LHCN-M2 (cell line): ENCODE data around the gene MANSC1. TPM values are rescaled to one million over a fixed set of nuclear protein-coding genes. Genes with fewer than 3 reads are reported as not detected.
"Not testable (repeated sequence)": the region's sequence is repeated elsewhere in the genome, so short reads cannot be mapped to it uniquely, and the experiment has no call there.

Source experiments
- DNase-seq: peaks from one replicate; pipeline ENCODE4 v3.0.0-alpha.2; 2012; ENCODE audit warnings: low read depth
- total RNA-seq: library from RNA; depleted of rRNA; stranded (reverse); fragments of >200 nt; gene quantifications from 2 replicates; pipeline ENCODE4 v1.2.3, GENCODE V29; 2014

The MANSC1 gene
- total RNA-seq, 1 experiment from 2014 or later: 0.23 TPM

DNA sequence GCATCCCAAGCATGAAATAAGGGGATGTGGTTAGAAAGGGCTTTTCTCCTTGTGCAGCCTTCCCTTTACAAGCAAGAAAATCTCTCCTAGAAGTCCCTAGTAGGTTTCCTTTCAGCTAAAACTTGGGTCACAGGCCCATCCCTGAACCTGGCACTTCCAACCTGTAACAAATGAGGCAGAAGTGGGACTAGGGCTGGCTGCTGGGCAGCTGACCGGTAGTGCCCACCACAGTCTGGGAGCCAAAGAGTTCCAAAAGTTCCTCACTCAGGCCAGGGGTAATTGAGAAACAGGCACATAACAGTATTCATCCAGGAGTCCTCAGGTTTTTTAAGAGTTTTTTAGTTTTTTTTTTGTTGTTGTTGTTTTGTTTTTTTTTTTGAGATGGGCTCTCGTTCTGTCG, 23.8 kb downstream of the MANSC1 start:
- no peak for DNase-seq

DNA sequence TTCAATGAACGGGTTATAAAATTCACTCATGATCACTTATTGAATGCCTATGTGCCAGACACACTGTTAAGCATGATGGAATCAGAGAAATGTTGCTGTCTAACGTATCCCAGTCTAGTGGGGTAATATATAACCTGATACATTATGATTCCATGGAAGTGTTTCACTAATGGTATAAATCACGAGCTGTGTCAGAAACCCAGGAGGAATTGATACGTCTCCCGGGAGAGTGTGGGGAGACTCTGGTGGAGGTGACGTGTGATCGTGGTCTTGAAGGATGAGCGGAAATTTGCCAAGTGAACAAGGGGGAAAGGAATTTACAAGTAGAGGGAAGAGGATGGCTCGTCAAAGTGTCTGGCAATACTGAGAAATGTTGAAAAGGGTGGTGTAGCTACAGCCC, 26.5 kb downstream of the MANSC1 start:
- DNase-seq: peak; percentile 34

DNA sequence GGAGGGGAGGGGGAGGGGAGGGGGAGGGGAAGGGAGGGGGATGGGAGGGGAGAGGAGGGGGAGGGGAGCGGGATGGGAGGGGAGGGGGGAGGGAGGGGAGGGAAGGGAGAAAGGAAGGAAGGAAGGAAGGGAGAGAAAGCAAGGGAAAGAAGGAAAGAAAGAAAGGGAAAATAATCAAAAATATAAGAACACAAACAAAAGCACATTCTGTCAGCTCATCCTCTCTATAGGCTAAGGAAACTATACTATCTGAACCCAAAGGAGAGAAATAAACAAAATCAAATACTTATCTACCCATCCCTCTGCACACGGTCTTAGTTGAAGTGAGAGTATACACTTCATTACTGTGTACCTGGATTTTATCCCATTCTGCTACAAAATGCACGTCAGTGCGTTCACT, 26.9 kb downstream of the MANSC1 start:
- no peak for DNase-seq

DNA sequence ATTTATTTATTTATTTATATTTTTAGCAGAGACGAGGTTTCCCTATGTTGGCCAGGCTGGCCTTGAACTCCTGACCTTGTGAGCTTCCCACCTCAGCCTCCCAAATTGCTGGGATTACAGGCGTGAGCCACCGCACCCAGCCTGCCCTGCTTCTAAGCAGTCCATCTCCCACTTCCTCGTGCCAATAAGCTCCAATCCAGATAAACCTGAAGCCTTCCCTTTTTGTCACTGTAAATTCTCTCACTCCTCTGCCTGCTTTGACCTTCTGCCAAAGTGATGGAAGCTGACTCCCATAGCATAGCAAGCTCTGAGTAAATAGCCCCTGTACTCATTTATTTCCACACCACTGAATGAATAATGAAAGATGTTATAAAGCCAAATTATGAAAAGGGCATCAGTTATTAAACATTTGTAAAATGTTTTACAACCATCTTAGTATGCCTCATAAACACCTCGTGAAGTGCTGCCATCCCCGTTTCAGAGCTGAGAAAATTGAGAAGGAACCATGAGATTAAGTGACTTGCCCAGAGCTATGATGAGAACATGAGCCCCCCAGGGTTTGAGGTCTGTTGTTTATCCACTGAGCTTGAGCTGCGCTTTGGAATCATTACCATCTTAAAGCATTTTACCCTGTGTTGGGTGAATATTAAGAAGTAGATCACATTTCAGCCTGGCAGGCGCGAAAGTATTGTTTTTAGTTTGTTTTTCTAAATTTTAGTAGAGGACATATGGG, 30.4 kb downstream of the MANSC1 start:
- DNase-seq: peak; percentile 2

DNA sequence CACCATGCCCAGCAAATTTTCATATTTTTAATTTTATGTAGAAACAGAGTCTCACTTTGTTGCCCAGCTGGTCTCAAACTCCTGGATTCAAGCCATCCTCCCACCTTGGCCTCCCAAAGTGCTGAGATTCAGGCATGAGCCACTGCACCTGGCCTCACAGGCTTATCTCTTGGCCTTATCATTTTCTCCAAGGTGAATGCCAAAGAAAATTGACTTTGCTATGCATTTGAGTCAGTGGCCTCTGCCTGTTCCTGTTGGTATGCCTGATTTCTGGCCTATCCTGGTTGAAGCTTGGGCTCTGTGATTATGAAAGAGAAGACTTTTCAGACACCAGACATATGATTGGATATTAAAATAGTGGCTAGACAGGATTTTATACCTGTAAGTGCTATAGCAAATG, 34.2 kb downstream of the MANSC1 start:
- DNase-seq: no peak

DNA sequence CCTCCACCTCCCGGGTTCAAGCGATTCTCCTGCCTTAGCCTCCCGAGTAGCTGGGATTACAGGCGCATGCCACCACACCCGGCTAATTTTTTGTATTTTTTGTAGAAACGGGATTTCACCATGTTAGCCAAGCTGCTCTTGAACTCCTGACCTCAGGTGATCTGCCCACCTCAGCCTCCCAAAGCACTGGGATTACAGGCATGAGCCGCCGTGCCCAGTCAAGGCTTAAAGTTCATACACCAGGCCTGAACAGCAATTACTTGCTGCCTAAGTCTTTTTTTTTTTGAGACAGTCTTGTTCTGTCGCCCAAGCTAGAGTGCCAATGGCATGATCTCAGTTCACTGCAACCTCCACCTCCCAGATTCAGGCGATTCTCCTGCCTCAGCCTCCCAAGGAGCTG, 39.3 kb downstream of the MANSC1 start:
- not testable (repeated sequence) for DNase-seq

DNA sequence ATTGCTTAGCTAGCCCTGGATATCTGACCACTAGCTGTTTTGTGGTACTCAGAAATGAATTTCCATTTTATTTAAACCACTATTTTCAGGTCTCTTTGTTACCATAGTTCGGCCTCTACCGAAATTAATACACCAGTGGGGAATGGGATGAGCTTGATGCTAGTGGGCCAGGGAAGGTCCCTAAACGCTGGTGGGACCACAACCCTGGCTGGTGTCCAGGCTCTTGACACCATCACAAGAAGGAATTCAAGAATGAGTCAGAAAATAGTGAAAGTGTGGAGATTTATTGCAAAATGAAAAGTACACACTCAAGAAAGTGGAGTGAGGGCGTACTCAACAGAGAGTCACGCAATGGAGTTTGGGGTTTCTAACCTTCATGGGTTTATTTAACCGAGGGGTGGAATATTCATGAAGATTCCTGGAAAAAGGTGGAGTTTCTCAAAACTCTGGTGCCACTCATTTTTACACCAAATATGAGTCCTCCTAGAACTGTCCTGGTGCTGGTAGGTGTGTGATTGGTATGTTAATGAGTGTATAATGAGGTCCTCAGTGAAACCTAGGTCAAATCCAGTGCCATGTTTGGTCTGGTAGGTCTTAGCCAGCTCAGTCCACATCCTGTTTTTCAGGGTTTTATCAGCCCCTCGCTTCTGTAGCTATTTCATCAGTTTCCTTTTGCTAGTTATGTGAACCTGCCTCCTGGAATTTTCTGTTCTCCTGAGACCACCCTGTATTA, 44.3 kb downstream of the MANSC1 start:
- no peak for DNase-seq

DNA sequence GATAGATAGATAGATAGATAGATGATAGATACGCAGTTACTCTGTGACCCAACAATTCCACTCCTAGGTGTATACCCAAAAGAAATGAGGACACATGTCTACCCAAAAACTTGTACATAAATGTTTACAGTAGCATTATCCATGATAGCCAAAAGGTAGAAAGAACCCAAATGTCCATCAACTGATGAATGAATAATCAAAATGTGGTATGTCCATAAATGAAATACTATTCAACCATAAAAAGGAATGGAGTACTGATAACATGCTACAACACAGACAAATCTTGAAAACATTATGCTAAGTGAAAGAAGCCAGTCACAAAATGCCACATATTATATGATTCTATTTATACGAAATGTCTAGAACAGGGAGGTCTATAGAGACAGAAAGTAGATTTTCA, 47.1 kb downstream of the MANSC1 start:
- no peak for DNase-seq

DNA sequence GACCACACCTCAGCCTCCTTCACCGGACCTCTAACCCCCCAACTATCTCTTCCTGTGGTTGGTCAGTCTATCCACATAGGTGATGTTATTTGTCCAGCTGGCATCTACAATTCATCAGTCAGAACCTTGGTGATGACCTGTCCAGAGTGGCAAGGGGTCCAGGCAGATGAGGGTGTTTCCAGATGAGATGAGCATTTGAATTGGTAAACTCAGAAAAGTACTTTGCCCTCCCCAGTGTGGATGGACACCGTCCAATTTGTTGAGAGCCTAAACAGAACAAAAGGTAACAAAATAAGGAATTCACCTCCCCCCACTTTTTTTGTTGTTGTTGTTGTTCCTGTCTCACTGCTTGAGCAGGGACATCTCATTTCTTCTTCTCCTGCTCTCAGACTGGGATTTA, 48.9 kb downstream of the MANSC1 start:
- no peak for DNase-seq

DNA sequence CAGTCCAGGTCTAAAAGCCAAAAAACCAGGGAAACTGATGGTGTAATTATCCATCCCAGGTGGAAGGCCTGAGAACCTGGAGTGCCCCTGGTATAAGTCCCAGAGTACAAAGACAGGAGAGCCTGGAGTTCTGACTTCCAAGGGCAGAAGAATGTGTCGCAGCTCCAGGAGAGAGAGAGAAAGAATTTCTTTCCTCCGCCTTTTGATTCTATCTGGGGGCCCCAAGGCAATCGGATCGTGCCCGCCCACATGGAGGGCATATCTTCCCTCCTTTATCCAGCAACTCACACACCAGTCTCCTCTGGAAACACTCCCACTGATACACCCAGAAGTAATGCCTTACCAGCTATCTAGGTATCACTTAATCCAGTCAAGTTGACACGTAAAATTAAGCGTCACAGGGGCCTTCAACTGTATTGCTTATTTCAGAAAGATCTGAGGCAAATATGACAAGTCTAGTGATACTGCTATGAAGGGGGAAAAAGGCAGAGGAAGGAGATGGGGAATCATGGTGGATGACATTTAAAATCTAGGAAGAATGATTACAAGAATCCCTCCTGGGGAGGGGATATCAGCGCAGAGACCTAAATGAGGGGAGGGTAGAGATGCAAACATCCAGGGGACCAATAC, 52.7 kb downstream of the MANSC1 start:
- no peak for DNase-seq

DNA sequence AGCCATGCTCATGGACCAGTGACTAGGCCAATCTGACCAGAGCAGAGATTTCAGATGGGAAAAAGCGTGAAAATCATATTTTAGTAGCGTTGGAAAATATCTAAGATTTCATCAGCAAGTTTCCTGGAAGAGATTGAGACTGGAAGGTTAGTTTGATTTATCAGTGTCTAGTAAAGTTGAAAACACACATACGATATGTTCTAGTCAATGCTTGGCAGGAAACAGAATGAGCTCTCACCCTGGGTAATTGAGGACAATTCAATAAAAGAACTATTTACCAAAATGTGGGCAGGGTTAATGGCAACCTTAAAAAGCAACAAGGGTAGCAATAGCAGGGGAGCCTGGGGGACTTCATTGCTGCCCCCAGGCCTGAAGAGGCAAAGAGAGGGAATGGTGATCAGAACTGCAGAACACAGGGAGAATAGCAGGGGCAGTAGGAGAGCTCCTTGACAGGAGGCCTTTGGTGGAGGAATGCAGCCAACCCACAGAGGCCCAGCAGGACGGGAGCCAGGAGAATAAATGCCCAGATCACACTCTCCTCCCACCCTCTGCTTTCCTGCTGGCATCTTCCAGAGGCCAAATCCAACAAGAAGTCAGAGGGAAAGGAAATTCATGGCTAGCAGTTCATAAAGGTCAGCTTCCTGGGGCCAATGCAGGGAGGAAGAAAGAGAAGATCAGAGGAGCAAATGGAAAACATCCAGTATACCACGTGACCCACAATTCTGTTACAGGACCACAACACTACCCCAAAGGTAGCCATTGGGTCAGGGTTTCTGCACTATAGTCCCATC, 55.6 kb downstream of the MANSC1 start:
- DNase-seq: no peak

DNA sequence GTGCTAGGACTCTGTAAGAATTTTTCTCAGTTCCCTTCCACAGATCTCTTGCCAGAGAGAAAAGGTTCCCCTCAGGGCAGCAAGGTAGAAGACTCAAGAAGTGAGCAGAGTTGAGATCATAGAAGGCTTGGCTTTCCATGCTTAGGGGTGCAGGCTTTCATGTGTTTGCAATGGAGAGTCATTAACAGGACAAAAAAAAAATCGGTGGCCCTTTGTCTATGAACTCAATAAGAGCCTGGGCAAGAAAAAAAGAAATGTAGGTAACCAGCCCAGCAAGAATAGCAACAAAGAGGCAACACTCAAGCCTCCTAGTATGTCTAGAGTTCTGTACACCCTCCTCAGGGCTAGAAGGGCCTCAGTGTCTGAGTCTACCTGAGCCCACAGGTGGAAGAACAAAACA, 59.8 kb downstream of the MANSC1 start:
- DNase-seq: no peak

DNA sequence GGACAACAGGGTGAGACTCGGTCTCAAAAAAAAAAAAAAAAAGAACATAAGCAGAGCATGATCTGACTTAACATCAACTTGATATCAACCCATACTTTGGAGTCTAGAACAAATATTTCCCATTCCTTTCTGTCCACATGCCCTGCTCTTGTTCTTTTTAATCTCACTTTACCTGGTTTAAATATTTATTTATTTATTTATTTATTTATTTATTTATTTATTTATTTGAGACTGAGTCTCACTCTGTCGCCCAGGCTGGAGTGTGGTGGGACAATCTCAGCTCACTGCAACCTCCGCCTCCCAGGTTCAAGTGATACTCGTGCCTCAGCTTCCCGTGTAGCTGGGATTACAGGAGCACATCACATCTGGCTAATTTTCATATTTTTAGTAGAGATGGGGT, 63.6 kb downstream of the MANSC1 start:
- no peak for DNase-seq

DNA sequence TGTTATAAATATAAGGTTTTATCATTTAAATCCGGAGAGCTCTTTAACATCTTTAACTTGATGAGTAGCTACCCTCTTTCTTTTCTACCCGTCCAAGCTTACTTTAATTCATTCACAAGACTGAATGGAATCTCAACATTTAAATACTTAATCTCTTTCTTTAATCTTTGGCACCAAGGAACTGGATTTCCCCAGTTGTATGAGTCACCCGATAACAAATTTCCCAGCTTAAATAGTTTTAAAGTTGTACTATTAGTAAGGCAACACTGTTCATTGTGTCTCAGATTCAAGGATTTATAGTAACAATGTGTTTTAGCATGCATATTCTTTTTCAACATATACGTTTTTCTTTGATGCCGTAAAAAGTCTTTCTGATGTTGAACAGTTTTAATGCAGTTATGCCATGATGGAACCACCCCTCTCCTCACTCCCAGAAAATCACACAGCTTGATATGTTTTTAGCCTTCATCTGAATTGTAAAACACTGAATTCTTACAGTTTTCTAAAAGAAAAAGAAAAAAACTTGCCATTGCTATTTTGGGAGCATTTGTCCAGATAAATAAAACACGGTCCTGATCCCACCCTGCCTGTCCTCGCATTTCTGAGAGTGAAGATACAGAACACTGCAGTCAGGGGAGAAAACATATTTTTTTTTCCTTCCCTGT, 67.1 kb downstream of the MANSC1 start:
- peak; percentile 27 for DNase-seq

DNA sequence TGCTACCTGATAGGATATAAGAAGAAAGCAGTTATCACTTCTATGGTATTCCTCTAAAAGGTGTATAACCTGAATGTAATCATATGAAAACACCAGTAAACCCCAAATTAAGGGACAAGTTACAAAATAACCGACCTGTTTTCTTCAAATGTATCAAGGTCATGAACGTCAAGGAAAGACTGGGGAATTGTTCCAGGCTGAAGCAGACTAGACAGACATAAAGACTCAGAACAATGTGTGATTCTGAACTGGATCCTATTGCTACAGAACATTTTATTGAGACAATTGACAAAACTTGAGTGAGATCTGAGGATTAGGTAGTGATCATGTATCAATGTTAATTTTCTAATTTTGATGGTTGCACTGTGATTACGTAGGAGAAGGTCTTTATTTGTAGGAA, 67.8 kb downstream of the MANSC1 start:
- DNase-seq: no peak

DNA sequence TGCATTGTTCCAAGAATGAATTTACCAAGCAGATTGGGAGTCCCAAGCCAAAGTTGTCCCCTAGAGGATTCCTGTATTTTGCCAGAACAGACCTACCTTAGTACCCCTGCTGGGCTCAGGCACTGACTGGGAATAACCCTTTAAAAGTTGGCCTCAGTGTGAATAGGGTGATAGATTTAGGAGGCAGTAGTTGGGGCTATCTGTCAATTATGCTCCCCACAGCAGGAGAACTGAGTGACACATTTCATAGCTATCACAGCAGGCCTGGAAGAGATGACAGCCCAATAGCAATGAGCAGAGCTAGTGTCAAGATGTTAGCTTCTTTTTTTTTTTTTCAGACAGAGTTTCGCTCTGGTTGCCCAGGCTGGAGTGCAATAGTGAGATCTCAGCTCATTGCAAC, 68.9 kb downstream of the MANSC1 start:
- DNase-seq: no peak

DNA sequence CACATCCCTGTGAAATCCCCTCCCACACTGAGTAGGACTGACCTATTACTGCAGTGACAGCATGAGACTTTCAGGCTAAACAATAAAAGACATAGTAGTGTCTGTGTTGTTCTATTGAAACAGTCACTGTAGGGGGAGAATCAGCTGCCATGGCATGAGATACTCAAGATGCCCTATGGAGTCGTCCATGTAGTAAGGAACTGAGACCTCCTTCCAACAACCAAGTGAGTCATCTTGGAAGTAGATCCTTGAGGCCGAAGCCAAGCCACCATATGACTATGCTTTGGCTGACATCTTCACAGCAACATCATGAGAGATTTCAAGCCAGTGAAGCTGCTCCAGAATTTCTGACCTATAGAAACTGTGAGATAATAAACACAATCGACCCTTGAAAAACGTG, 71.1 kb downstream of the MANSC1 start:
- no peak for DNase-seq
